Activated CD4-positive, alpha-beta T cell treated with anti-CD3 and anti-CD28 coated beads for 24 hours (primary cell): Measurements from ENCODE around the gene TNS1.
A peak's percentile ranks its signal among the peaks of the same experiment; 100 is the strongest.
"Not testable (repeated sequence)": the region's sequence is repeated elsewhere in the genome, so short reads cannot be mapped to it uniquely, and the experiment has no call there.

ENCODE experiments used
- DNase-seq, 2 donors: peaks; one replicate each; pipeline ENCODE4 v3.0.0-alpha.2; 2020; ENCODE audit warnings: low read depth in 2 of 2

TNS1 gene

GRCh38 chr2:217798743-217799562, 203.8 kb downstream of the TNS1 start:
- no peak for DNase-seq

GRCh38 chr2:217798191-217798590, 204.6 kb downstream of the TNS1 start:
- DNase-seq = no peak

GRCh38 chr2:217797661-217798069, 205.1 kb downstream of the TNS1 start:
- no peak for DNase-seq

GRCh38 chr2:217797165-217797564, 205.6 kb downstream of the TNS1 start:
- no peak for DNase-seq

GRCh38 chr2:217795706-217796465, 206.9 kb downstream of the TNS1 start:
- no peak for DNase-seq

GRCh38 chr2:217795067-217795466, 207.7 kb downstream of the TNS1 start:
- no peak for DNase-seq

- DNase-seq = no peak
Observed at GRCh38 chr2:217794133-217794986, 208.4 kb downstream of the TNS1 start.

- DNase-seq = no peak
Observed at GRCh38 chr2:217793566-217794132, 209.1 kb downstream of the TNS1 start.

- no peak for DNase-seq
Observed at GRCh38 chr2:217792626-217793527, 209.9 kb downstream of the TNS1 start.

- no peak for DNase-seq
Observed at GRCh38 chr2:217791551-217791950, 211.2 kb downstream of the TNS1 start.

- DNase-seq = no peak
Observed at GRCh38 chr2:217790681-217791392, 212.0 kb downstream of the TNS1 start.

- DNase-seq = no peak
Observed at GRCh38 chr2:217790195-217790594, 212.6 kb downstream of the TNS1 start.

GRCh38 chr2:217789736-217790181, 213.0 kb downstream of the TNS1 start:
- DNase-seq = no peak

- peak; percentile 62 to 68 for DNase-seq
Observed at GRCh38 chr2:217789003-217789735, 213.6 kb downstream of the TNS1 start.

- no peak for DNase-seq
Observed at GRCh38 chr2:217788669-217789002, 214.2 kb downstream of the TNS1 start.

- no peak for DNase-seq
Observed at GRCh38 chr2:217787160-217787877, 215.5 kb downstream of the TNS1 start.

GRCh38 chr2:217786560-217786959, 216.2 kb downstream of the TNS1 start:
- DNase-seq = not testable (repeated sequence)

- peak; percentile 62 to 67 for DNase-seq
Observed at GRCh38 chr2:217785544-217786045, 217.2 kb downstream of the TNS1 start.
